GM18873 (cell line): Measurements from ENCODE around the gene FOXA3.
A peak's percentile ranks its signal among the peaks of the same experiment; 100 is the strongest.

Source experiments
- ATAC-seq: cut with Tn5 transposase; IDR thresholded peaks from one replicate; pipeline ENCODE4 v1.9.1; 2021; ENCODE audit warnings: mild to moderate bottlenecking, moderate library complexity, moderate number of reproducible peaks; ENCODE audit not compliant: unreplicated experiment, low FRiP score

Gene FOXA3

GRCh38 chr19:45863840-45864628 lies at the start of gene FOXA3:
FOXA3 (plus strand) TSS chr19:45864326; CDS start chr19:45864457, 131 bp downstream.
- ATAC-seq: no peak

DNA sequence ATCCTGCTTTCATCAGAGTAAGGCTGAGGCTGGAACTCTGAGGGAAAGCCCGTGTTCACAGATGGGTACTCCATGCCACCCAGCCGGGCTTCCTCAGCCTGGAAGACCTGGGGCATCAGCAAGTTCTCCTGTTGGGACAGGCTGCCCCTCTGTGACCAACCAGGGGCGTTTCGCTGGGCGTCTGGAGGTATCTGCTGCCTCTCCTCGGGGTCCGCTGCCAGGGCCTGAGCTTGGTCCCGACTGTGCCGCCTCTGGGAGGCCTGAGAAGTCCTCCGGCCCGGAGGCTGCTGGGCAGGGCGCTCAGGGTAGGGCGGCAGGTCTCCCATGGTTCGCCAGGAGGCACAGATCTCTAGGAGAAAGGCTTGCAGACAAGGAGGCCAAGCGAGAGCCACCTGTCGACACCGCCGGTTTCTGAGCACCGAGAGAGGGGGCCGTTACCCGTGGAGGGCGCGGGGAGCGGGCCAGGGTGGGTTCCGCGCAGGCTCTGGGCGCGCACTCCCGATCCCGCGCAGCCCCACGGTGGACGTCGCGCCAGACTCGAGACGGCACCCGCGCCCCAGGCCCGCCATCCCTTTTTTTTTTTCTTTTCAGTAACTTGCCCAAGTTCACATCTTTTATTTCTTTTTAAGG lies 49.2 kb upstream of the FOXA3 start, which contains the start of gene RSPH6A:
TSS of gene RSPH6A (minus strand) at position 458 of the 630 bp plus-strand sequence. CDS start at position 326, 132 bp downstream.
- ATAC-seq: no peak

GRCh38 chr19:45815481-45816216 lies 48.5 kb upstream of the FOXA3 start:
- ATAC-seq: no peak

- ATAC-seq: no peak
These were observed 47.7 kb upstream of the FOXA3 start for GRCh38 chr19:45816236-45817009.

DNA sequence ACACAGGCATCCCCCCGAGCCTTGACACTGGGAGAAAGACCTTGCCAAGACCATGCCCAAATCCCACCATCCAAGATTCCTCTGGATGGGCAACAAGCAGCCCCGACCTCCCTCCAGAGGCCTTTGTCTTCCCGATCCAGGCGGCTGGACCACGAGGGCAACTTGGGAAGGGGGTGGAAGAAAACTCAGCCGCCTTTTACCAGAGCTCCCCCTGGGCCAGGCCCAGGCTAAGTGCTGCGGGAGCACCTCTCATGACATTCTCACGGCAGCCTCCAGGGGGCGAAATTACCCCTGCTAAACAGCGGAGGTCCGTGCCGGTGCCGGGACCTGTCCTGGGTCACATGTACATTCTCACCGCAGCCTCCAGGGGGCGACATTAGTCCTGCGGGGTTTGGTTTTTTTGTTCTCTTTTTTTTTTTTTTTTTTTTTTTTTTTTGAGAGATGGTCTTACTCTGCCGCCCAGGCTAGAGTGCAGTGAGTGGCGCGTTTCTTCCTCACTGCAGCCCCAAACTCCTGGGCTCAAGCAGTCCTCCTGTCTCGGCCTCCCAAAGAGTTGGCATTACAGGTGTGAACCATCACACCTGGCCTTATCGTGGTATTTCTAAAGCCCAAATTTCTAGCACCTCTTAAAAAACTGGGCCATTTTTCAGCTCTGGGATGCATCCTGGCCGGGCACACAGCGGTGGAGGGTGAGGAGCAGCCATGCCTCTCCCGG lies 47.0 kb upstream of the FOXA3 start:
- peak; percentile 62 for ATAC-seq

GRCh38 chr19:45817725-45818301 lies 46.3 kb upstream of the FOXA3 start:
- ATAC-seq: peak; percentile 9

GRCh38 chr19:45819769-45820168 lies 44.4 kb upstream of the FOXA3 start:
- ATAC-seq: no peak

DNA sequence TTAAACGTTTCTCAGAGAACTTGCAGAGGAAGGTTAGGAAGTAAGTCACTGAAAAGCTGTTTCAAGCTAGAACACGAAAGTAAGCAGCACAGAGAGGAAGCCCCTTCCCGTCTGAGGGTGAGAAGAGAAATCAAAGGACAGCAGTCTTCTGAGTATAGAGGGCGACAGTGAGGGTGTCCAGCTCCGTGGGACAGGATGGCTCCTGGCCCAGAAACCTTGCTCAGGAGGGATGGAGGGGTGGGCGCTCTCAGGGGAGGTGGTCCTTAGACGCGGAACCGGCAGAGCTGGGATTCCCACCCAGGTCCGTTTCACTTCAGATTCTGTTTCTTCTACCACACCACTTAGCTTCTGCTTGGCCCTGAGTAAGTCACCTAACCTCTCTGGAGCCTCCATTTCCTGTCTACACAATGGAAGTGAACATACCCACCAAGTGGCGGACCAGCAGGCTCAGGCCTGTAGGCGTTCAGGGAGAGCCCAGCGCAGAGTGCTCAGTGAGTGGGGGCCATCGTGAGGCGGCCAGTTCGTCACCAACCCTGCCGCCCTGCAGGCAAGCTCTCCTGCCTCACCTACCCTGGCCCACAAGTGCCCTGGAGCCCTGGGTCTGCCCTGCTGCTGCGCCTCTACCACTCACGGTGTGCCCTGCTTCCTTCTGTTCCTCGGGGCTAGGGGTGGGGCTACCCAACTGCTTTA lies 43.6 kb upstream of the FOXA3 start:
- ATAC-seq: no peak

GRCh38 chr19:45821103-45821521 lies 43.0 kb upstream of the FOXA3 start:
- no peak for ATAC-seq

DNA sequence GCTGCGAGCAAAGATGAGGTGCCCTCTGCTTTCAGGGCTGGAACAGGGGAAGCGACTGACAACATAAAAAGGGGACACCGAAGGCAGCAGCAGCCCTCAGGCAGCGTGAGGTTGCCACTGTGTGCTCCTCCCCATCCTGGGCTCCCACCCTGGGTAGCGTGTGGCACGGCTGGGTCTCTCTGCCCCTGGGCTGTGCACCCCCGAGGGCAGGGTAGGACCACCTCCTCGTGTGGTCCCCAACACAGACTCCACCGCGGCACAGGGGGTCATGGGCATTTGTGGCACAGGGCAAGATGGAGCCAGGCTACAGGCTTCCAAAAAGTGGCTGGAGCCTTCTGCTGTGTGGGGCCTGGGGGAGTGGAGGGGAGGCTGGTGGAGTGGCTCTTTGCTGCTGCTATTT lies 42.6 kb upstream of the FOXA3 start:
- ATAC-seq: no peak

- ATAC-seq: no peak
These were observed 41.4 kb upstream of the FOXA3 start for GRCh38 chr19:45822716-45823115.

- ATAC-seq: no peak
These were observed 40.9 kb upstream of the FOXA3 start for GRCh38 chr19:45823182-45823581.

- no peak for ATAC-seq
These were observed 40.1 kb upstream of the FOXA3 start for GRCh38 chr19:45824041-45824471.

DNA sequence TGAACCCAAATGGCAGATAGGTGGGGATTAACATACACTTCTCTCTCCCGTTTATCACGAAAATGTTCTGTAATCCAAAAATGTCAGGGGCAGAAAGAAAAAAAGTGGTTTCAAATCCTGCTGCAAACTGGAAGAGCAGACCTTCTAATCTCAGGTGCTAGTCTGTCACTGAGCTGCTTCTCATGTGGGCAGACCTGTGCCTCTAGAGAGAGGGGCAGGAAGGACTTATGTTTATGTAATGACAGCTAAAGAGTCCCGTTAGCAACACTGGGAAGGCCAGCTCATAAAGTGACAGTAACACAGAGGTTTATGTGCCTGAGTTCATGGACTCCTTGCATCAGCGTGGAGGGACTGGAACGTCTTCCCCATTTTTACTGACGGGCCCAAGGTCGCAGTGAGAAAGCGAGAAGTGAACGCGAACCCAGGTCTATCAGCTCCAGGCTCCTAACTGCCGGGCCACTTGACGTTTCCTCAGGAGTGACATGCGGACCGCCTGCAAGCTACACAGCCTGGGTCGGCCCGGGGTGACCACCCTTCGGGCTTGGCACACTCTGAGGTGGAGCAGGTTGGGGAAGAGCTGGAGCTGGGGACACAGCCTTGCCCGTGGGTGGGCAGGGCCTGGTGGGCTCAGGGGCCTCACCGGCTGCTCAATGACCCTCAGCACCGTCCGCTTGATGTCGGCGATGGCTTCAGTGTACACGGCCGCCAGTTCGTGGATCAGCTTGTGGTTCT lies 39.4 kb upstream of the FOXA3 start:
- no peak for ATAC-seq

GRCh38 chr19:45825263-45825605 lies 38.9 kb upstream of the FOXA3 start:
- ATAC-seq: no peak

DNA sequence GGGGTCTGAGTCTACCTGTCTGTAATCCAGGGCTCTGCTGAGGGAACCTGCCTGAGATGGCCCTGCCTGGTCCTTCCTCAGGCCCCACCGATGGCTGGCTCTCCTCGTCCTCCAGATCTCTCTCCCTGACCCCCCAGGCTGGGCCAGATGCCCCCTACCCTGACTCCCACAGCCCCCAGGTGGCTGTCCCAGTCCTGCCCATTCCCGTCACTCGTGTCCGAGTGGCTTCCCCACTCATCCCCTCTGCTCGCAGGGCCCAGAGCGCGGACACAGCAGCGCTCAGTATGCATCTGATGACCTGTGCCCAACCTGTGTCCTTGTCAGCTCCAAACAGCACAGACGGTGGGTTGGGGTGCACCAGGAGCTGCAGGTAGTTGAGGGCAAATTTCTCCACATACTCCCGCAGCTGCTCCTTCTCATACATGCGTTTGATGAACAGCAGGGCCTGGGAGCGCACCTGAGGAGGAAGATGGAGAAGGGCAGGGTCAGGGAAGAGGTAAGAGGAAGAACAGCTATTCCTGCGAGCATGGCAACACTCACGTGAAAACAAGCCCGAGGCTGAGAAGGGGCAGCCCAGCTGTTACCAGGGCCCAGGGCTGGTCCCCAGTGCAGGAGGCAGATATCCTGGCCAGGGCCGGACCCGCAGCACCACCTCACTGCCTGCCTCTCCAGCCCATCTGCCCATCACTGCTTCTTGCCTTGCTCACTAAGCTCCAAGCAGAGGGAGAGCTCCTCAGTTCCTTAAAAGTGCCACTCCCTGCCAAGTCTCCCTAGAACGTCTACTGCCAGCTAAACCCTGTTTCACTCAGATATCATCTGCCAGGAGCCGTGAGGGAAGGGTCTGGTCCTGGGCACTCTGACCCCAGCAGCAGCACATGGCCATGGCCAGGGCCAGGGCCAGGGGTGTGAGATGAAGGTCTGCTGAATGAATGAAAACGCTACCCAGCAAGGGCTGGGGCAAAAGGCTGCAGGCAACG lies 37.9 kb upstream of the FOXA3 start:
- ATAC-seq: no peak

- ATAC-seq: no peak
These were observed 37.2 kb upstream of the FOXA3 start for GRCh38 chr19:45826934-45827333.
